ENCODE data around the gene TSFM.
"Not testable (repeated sequence)": the region's sequence is repeated elsewhere in the genome, so short reads cannot be mapped to it uniquely, and the experiment has no call there.

Gene TSFM

DNA sequence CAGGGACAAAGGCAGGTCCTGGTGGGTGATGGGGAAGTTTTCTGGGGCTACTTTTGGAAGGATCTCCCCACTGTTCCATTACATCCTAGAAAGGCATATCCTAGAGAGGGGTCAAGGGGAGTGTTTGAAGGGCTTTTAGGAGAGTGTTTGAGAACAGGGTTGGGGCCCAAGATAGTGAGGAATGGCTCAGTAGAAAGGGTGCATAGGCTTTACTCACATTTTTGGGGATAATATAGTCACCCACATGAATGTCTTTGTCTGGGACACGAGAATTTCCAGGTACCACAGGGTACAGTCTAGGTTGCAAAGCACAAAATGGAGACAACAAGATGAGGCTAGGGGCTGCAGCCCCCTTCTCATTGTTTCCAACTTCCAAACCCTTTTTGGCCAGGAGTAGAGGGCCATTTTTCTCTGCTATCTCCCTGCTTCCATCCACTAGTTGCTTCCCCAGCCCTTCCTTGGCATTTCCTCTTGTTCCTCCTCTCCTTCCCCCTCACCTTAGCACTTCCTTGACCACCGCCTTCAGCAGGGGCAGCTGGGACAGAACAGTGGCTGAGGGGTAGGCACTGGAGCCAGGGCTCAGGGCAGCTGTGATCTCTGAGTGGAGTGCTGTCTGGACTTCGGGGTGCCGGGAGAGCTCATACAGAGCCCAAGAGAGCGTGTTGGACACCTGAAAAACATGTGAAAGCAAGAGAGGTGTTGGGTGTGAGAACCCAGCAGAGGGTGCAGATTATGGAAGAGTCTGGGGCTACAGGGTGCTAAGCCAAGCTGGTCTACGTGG, 18.5 kb upstream of the TSFM start:
- no peak for DNase-seq (ENCODE audit: low read depth in 2 of 2)

GRCh38 chr12:57764662-57765002, 18.0 kb upstream of the TSFM start:
- no peak for DNase-seq (ENCODE audit: low read depth in 2 of 2)

DNA sequence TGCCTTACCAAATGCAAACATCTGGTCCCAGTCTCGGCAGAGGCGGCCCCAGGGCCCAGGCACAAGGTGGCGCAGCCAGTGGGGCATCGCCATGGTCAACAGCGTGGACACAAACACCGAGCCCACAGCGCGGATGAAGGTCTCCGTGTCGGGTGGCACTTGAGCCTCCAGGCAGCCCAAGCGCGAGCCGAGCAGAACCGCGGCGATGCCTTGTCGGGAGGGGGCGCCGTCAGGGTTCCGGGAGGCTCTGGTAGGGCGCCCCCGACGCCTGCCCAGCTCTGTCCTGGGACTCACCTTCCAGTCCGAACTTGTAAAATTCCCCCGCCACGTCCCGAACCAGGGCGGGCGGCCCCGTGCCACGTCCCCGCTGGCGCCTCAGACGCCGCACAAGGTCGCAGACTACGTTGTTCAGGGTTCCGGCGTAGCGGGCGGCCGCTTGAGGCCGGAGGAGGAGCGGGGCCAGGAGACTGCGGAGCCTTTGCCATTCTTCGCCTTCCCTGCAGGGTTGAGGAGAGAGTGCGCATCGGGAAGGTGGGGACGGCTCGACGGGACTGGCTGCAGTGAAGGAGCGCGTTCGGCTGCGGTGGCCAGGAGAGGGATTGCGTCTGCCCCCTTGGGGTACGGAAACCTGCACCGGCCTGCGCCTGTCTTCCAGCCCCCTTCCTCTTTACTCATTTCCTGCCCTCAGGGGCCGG, 17.4 kb upstream of the TSFM start:
- peak in 1 of 2 donors; percentile 22 for DNase-seq (ENCODE audit: low read depth in 2 of 2)

DNA sequence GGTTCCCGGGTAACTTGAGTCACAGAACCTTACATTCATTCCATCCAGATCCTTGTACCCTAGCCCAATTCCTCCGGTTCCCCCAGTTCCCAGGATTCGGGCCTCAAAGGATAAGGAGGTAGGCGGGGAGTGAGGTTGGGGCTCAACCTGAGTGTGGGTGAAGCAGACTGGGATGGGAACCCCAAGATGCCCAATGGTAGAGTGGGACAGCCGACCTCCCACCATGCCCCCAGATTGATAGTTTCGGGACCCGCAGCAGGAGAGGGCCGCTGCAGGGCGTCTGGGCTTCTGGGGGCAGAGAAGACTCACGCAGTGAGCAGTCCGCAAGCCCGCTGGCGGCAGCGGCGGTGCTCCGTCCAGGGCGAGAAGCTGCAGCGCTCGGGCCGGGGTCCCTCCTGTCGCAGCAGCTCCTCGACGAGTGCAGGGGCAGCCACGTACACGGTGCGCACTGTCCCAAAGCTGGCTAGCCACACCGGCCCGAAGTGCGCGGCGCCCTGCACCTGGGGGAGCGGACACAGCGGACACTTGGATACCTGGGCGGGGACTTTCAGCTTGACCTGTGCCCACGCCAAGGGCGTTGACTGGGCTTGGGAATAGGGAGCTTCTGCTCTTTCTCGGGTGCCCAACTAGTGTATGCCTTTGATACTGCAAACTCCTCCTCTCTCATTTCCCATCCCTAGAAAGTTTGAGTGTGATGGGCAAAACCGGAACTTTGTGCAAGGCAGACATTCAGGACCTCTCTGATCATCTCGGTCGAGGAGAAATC, 16.7 kb upstream of the TSFM start:
- DNase-seq (ENCODE audit: low read depth in 2 of 2), result no peak

DNA sequence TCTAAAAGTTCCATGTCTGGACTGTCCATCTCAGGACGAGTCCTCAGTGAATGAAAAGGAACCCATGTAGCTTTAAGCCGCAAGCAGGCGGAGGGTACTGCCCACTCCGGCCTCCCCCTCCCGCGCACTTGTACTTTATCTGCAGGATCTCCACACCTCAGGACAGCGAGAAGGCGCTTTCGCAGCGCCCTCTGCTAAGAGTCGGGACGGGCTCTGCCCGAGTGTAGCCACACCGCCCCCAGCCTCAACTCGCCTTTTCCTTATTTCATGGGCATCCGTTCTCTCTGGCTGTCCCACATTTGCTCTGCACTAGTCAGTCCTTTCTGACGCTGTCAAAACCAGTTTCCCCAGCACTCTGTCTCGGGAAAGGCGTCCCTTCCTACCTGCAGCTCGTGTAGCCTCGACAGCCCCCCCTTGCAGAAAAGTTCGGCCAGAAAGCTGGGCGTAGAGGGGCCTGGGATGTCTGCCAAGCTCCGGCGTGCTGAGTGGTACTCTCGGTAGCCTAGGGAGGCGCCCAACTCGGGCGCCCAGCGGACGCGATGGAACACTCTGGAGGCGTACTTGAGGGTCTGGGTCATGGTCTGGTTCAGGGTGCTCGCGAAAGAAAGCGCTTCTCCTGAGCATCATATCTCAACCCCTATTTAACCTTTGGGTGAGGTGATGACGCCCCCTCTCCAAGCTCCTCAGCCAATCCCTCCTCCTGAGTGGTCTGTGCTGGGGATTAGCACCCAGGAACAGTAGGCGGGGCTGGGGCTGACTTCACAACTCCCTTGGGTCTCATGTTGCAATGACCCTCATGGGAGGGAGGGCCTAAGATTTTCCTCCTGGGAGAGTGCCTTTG, 15.9 kb upstream of the TSFM start, which contains the start of gene CYP27B1:
TSS of gene CYP27B1 (minus strand) at position 615 of the 841 bp plus-strand sequence. CDS start at position 578, 37 bp downstream.
- DNase-seq (ENCODE audit: low read depth in 2 of 2), result no peak

- DNase-seq (ENCODE audit: low read depth in 2 of 2), result no peak
Observed at GRCh38 chr12:57767305-57767698, 15.3 kb upstream of the TSFM start.

- DNase-seq (ENCODE audit: low read depth in 2 of 2), result no peak
Observed at GRCh38 chr12:57767876-57768275, 14.7 kb upstream of the TSFM start.

DNA sequence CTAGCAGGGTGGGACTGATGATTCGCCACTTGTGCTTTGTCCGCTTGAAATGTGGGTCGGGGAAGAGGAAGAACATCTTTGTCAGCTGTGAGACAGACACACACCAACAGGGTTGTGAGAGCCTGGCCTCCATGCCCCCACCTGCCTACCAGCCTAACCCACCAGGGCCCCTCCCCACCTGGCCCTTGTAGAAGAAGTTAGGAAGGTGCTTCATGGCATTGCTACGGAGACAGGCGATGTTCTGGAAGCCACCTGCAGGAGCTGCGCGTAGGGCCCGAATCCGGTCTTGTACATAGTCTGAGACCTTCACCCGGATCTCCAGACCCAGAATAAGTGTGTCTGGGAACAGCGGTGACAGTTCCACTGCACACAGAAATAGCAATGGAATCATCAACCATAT, 13.0 kb upstream of the TSFM start:
- no peak for DNase-seq (ENCODE audit: low read depth in 2 of 2)

DNA sequence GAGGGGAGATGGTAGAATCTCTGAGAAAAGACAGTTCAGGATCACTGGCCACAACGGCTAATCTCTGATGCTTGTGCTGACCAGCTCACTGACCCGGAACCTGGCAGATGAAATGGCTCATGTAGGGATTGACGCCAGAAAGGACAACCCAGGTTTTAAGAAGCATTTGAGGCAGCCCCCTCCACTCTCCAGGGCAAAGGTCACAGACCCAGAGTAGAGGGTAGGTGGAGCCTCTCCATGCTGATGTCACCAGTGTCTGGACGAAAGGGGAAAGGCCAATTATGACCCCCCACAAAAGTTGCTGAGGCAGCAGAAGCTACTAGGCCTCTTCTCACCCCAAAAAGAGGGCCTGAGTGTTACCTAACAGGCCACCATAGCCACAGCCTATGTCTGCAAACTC, 11.9 kb upstream of the TSFM start:
- DNase-seq (ENCODE audit: low read depth in 2 of 2), result no peak

GRCh38 chr12:57771236-57771872, 11.2 kb upstream of the TSFM start:
- DNase-seq (ENCODE audit: low read depth in 2 of 2), result peak; percentile 48 to 62

DNA sequence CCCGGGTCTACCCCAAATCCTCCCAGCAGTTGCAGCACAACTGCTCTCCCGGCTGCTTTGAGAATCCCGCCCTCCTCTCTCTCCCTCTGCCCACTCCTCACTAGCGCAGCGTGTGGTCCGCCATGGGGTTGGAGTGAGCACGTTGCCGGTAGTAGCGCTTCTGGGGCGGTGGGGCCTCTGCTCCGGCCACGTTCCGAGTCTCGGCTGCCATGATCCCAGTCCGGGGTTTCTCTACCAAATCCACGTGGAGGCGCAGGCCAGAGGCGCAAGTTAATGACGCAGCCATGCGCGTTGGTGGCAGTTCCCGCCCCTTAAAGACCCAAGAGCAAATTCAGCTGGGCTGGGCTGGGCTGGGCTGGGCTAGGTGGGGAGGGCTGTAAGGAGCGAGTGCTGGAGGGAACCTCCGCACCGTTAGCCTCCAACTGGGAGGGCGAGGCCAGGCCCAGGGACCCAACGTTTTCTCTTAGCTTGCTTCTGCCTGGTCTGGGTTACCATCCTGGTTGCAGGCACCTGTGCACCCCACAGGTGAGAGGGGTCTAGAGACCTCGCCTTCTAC, 10.6 kb upstream of the TSFM start, which contains the start of gene METTL1:
TSS of gene METTL1 (minus strand) at position 233 of the 556 bp plus-strand sequence. CDS start at position 211, 22 bp downstream.
- peak; percentile 75 to 76 for DNase-seq (ENCODE audit: low read depth in 2 of 2)

DNA sequence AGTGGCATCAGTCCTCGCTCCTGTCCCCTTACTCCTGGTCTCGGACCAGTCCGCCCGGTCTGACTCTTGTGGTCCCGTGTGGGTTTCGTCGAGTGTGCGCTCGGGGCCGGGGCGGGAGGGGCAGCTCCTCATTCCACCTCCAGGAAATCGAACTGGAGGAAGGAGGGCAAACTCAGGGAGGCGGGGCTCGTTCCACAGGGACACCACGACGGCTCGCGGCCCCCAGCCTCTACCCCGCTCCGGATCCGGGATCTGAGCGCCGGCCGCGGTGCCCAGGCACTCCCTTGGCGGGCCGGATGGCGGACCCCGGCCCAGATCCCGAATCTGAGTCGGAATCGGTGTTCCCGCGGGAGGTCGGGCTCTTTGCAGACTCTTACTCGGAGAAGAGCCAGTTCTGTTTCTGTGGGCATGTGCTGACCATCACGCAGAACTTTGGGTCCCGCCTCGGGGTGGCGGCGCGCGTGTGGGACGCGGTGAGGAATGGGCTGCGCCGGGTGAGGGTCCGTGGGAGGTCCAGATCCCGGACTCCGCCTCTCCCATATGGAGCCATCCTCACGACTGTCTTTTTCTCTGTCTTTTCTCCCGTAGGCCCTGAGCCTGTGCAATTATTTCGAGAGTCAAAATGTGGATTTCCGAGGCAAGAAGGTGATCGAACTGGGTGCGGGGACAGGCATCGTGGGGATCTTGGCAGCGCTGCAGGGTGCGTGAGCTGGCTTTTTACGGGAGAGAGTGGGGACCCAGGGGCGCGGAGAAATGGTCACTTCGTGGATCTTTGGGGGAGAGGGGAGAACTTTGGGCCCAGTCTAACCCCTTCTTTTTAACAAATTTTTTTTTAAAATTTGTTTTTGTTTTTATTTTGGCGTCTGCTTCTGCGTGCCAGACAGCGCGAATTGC, 9.9 kb upstream of the TSFM start, which contains the start of gene EEF1AKMT3:
TSS of gene EEF1AKMT3 (plus strand) at position 186 of the 894 bp plus-strand sequence. CDS start at position 297, 111 bp downstream.
- DNase-seq (ENCODE audit: low read depth in 2 of 2), result no peak

DNA sequence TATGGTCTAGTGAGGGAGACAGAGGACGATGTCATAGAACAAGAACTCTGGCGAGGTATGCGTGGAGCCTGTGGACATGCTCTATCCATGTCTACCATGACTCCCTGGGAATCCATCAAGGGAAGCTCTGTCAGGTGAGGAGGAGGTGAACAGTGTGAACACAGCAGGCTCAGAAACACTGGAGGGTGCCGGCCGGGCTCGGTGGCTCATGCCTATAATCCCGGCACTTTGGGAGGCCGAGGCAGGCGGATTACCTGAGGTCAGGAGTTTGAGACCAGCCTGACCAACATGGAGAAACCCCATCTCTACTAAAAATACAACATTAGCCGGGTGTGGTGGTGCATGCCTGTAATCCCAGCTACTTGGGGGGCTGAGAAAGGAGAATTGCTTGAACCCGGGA, 8.0 kb upstream of the TSFM start:
- DNase-seq (ENCODE audit: low read depth in 2 of 2), result not testable (repeated sequence)

- no peak for DNase-seq (ENCODE audit: low read depth in 2 of 2)
Observed at GRCh38 chr12:57775044-57775443, 7.5 kb upstream of the TSFM start.

DNA sequence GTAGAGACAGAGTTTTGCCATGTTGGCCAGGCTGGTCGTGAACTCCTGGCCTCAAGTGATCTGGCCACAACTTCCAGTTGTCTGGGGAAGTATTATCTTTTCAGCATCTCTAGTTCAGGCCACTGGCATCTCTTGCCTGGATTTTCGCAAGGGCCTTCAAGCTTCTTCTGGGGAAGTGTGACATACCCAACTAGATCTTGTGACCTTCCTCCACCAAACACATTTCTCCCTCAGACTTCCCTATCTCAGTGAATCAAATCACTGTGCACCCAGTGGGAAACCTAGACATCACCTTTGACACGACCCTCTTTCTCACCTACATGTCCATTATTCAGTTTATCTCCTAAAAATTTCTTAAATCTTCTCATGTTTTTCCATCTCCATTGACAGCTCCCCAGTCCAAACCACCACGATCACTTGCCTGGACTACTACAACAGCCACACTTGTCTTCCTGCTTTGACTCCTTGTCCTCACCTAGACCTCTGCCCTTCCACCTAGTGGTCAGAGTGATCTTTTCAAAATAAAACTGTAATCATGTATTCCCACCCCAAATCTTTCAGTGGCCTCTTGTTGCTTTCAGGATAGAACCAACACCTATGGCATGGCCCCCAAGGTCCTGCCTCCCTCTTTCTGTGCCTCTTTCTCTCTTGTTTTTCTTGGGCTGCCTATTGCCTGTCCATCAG, 6.9 kb upstream of the TSFM start:
- no peak for DNase-seq (ENCODE audit: low read depth in 2 of 2)

GRCh38 chr12:57776247-57776587, 6.4 kb upstream of the TSFM start:
- DNase-seq (ENCODE audit: low read depth in 2 of 2), result no peak

GRCh38 chr12:57777367-57777766, 5.2 kb upstream of the TSFM start:
- no peak for DNase-seq (ENCODE audit: low read depth in 2 of 2)

- DNase-seq (ENCODE audit: low read depth in 2 of 2), result no peak
Observed at GRCh38 chr12:57777911-57778310, 4.7 kb upstream of the TSFM start.

DNA sequence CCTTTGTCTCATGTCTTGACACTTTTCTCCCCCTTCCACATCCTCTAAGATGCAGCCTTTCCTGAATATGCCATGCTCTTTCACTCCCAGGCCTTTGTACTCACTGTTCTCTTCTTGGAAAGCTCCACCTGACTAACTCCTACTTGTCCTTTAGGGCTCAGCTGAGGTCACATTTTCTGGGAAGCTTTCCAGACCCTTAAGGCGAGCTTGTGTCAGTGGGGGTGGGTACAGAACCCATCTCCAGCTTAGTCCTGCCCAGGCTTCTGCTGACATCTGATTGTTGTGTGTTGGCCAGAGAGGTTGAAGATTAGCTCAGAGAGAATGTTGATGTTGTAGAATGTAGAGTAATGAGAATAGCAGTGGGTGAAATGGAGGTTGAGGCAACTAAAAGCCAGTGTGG, 2.9 kb upstream of the TSFM start:
- no peak for DNase-seq (ENCODE audit: low read depth in 2 of 2)

Measured in stimulated activated CD8-positive, alpha-beta memory T cell treated with anti-CD3 and anti-CD28 coated beads, Interleukin-2, amount 100 ng/mL, for 1 hour (primary cell).